Adrenal gland (tissue), 5 donors: ENCODE results near the gene MOB4.

Source experiments
- POLR2A ChIP-seq, 2 donors: fragments of 450-650 bp; IDR thresholded peaks; one replicate each; pipeline ENCODE4 v1.6.1; 2017; ENCODE audit warnings: antibody characterized with exemption in 2 of 2, mild to moderate bottlenecking in 2 of 2, moderate library complexity in 1 of 2
- TF ChIP-seq, protein P1 (sequence below), 6 experiments: fragments of 450-650 bp in 4 of 6; fragments of 200-600 bp in 2 of 6; sonication (generic) in 1 of 6; IDR thresholded peaks; 1 replicate in 5 of 6; 2 replicates in 1 of 6; pipeline versions ENCODE4 v1.5.1 to v1.8.0; 2016 to 2021; ENCODE audit warnings: antibody characterized with exemption in 6 of 6, mild to moderate bottlenecking in 2 of 6, moderate library complexity in 1 of 6
- donor health status: DM: no; HTN: no; CAD: no.

DNA sequence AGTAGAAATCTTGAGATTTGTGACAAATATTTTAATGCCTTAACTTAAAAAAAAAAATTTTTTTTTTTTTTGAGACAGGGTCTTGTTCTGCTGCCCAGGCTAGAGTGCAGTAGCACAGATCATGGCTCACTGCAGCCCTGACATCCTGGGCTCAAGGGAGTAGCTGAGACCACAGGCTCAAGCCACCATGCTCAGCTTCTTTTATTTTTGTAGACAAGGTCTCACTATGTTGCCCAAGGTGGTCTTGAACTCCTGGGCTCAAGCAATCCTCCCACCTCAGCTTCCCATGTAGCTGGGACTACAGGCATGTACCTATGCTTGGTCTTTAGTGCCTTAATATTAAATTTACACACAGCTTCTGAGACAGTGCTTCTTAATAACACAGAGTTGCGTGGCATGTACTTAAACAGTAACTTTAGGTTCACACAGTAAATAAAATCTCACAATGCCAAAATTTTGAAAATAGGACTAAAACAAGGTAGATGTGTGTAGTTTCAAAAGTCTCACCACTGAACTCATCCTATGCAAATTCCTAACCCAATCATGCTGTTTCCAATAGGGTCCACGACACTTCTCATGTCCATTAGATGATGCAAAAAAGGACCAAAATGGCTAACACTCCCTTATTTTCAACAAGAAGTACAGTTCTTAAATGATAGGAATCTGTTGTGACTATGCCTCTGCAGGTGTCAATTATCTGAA lies 20.3 kb upstream of the MOB4 start:
- TF ChIP-seq, protein P1, sequence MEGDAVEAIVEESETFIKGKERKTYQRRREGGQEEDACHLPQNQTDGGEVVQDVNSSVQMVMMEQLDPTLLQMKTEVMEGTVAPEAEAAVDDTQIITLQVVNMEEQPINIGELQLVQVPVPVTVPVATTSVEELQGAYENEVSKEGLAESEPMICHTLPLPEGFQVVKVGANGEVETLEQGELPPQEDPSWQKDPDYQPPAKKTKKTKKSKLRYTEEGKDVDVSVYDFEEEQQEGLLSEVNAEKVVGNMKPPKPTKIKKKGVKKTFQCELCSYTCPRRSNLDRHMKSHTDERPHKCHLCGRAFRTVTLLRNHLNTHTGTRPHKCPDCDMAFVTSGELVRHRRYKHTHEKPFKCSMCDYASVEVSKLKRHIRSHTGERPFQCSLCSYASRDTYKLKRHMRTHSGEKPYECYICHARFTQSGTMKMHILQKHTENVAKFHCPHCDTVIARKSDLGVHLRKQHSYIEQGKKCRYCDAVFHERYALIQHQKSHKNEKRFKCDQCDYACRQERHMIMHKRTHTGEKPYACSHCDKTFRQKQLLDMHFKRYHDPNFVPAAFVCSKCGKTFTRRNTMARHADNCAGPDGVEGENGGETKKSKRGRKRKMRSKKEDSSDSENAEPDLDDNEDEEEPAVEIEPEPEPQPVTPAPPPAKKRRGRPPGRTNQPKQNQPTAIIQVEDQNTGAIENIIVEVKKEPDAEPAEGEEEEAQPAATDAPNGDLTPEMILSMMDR (IDR thresholded peaks at IDR 0.05), result no peak
- no peak for TF ChIP-seq POLR2A (IDR thresholded peaks at IDR 0.05)
